ENCODE results near the gene IP6K3.

DNA sequence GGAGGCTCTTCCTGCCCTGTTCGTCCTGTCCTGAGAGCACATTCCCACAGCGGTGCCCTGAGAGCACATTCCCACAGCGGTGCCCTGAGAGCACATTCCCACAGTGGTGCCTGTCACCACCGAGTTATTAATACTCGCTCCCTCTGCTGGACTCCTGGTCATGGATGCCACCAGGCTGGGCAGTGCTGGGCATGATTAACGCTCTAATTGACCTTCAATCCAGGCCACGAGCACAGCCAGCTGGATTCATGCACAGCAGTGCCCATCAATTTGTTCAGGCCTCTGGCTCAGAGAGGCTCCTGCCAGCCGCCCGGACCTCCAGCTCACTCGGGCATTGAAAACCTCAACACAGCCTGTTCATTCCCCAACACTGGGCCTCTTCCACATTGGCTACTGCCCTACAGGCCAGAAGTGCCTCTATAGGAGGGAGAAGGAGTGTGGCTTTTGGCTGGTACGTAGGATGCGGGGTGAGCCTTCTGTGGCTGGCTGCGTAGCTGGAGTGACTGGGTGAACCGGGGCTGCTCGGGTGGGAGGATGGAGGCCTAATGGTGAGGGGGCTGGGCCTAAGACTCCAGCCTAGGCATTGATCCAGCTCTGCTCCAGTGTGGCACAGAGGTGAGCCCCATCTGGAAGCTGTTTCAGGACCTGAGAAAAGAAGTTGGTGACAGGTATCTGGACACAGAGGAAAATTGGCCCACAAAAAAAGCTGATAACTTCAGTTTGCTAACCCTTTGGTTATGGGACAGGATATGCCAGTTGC is 9.3 kb downstream of the IP6K3 start:
- TF ChIP-seq, protein P1, sequence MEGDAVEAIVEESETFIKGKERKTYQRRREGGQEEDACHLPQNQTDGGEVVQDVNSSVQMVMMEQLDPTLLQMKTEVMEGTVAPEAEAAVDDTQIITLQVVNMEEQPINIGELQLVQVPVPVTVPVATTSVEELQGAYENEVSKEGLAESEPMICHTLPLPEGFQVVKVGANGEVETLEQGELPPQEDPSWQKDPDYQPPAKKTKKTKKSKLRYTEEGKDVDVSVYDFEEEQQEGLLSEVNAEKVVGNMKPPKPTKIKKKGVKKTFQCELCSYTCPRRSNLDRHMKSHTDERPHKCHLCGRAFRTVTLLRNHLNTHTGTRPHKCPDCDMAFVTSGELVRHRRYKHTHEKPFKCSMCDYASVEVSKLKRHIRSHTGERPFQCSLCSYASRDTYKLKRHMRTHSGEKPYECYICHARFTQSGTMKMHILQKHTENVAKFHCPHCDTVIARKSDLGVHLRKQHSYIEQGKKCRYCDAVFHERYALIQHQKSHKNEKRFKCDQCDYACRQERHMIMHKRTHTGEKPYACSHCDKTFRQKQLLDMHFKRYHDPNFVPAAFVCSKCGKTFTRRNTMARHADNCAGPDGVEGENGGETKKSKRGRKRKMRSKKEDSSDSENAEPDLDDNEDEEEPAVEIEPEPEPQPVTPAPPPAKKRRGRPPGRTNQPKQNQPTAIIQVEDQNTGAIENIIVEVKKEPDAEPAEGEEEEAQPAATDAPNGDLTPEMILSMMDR (IDR thresholded peaks at IDR 0.05; ENCODE audit: low read depth, low read length) = no peak
- TF ChIP-seq POLR2A (IDR thresholded peaks at IDR 0.05; ENCODE audit: extremely low read depth, insufficient read length) = no peak
